Neural cell (in vitro differentiated cells): Measurements from ENCODE around the gene C11orf54. TPM values are rescaled to one million over a fixed set of nuclear protein-coding genes. Genes with fewer than 3 reads are reported as not detected.

Experiments
- H2AFZ ChIP-seq: fragments of 200-600, 300-800 bp; sonication (generic), shearing (Covaris generic); 2 replicates; pipeline ENCODE4 v1.6.0; 2014; ENCODE audit warnings: low read depth, mild to moderate bottlenecking, antibody characterized with exemption, low read length, moderate library complexity
- H3F3A ChIP-seq: fragments of 200-600 bp; shearing (Covaris generic); 2 replicates; pipeline ENCODE4 v1.6.1; 2016; ENCODE audit warnings: mild to moderate bottlenecking, moderate library complexity, mixed read lengths, antibody characterized with exemption, low read length; ENCODE audit not compliant: insufficient read depth, poor library complexity, severe bottlenecking
- H3K27ac ChIP-seq: fragments of 200-600, 300-800 bp; sonication (generic), shearing (Covaris generic); 2 replicates; pipeline ENCODE4 v1.5.1; 2014; ENCODE audit warnings: mild to moderate bottlenecking, low read length, moderate library complexity
- H3K27me3 ChIP-seq: fragments of 300-800, 200-600 bp; sonication (generic), shearing (Covaris generic); 2 replicates; pipeline ENCODE4 v1.6.0; 2014; ENCODE audit warnings: mild to moderate bottlenecking, low read depth, low read length, moderate library complexity; ENCODE audit not compliant: insufficient read depth
- H3K36me3 ChIP-seq: fragments of 300-800, 200-600 bp; sonication (generic), shearing (Covaris generic); 2 replicates; pipeline ENCODE4 v1.5.1; 2014; ENCODE audit warnings: mild to moderate bottlenecking, antibody characterized with exemption, low read length, moderate library complexity; ENCODE audit not compliant: insufficient read depth
- H3K4me2 ChIP-seq: fragments of 300-800, 200-600 bp; sonication (generic), shearing (Covaris generic); 2 replicates; pipeline ENCODE4 v1.6.0; 2014; ENCODE audit warnings: mild to moderate bottlenecking, low read length
- H3K4me3 ChIP-seq: fragments of 300-800, 200-600 bp; sonication (generic), shearing (Covaris generic); 2 replicates; pipeline ENCODE4 v1.5.1; 2014; ENCODE audit warnings: mild to moderate bottlenecking, low read length, moderate library complexity
- H3K79me2 ChIP-seq: fragments of 200-600 bp; shearing (Covaris generic); replicated peaks from 2 replicates; pipeline ENCODE4 v1.6.0; 2014; ENCODE audit warnings: mild to moderate bottlenecking, low read length, moderate library complexity; ENCODE audit not compliant: insufficient read depth
- H3K9ac ChIP-seq: fragments of 300-800, 200-600 bp; sonication (generic), shearing (Covaris generic); 2 replicates; pipeline ENCODE4 v1.6.1; 2016; ENCODE audit warnings: mild to moderate bottlenecking, low read length, mixed read lengths
- H3K9me2 ChIP-seq: fragments of 200-600 bp; shearing (Covaris generic); 2 replicates; pipeline ENCODE4 v1.6.1; 2016; ENCODE audit warnings: mild to moderate bottlenecking, low read length, mixed read lengths; ENCODE audit not compliant: insufficient read depth
- H3K9me3 ChIP-seq: fragments of 200-600, 300-800 bp; sonication (generic), shearing (Covaris generic); 2 replicates; pipeline ENCODE4 v1.6.1; 2016; ENCODE audit warnings: mild to moderate bottlenecking, mixed run types, low read length, moderate library complexity, mixed read lengths
- H4K20me1 ChIP-seq: fragments of 200-600 bp; shearing (Covaris generic); 2 replicates; pipeline ENCODE4 v1.6.1; 2016; ENCODE audit warnings: mild to moderate bottlenecking, mixed run types; ENCODE audit not compliant: insufficient read depth
- EZH2 ChIP-seq: fragments of 200-600, 300-800 bp; shearing (Covaris generic), sonication (generic); IDR thresholded peaks from 2 replicates; pipeline ENCODE4 v1.6.1; 2014; ENCODE audit warnings: antibody characterized with exemption, low read length, borderline replicate concordance, mild to moderate bottlenecking; ENCODE audit not compliant: insufficient read depth, poor library complexity, severe bottlenecking
- MXI1 ChIP-seq: fragments of 450-650 bp; conservative IDR thresholded peaks from 2 replicates; pipeline ENCODE4 v1.6.1; 2014; ENCODE audit warnings: antibody characterized with exemption, mild to moderate bottlenecking; ENCODE audit not compliant: poor library complexity, severe bottlenecking
- POLR2AphosphoS5 ChIP-seq: IDR thresholded peaks from 2 replicates; pipeline ENCODE4 v1.6.1; 2012
- RAD21 ChIP-seq: fragments of 450-650 bp; conservative IDR thresholded peaks from 2 replicates; pipeline ENCODE4 v1.6.1; 2014; ENCODE audit warnings: antibody characterized with exemption, mild to moderate bottlenecking, moderate library complexity
- REST ChIP-seq: IDR thresholded peaks from 2 replicates; pipeline ENCODE4 v1.6.1; 2012; ENCODE audit warnings: borderline replicate concordance
- SMC3 ChIP-seq: fragments of 450-650 bp; conservative IDR thresholded peaks from 2 replicates; pipeline ENCODE4 v1.6.1; 2014; ENCODE audit warnings: antibody characterized with exemption, mild to moderate bottlenecking, moderate library complexity; ENCODE audit not compliant: poor library complexity
- TAF1 ChIP-seq: IDR thresholded peaks from 2 replicates; pipeline ENCODE4 v1.6.1; 2012; ENCODE audit warnings: low read depth
- polyA plus RNA-seq: library from polyadenylated mRNA; depleted of rRNA; stranded (reverse); fragments of >200 nt; gene quantifications from 2 replicates; pipeline ENCODE4 v1.2.3, GENCODE V29; 2014
- TF ChIP-seq, protein P1 (sequence below): fragments of 450-650 bp; IDR thresholded peaks from 2 replicates; pipeline ENCODE4 v1.5.1; 2014; ENCODE audit warnings: antibody characterized with exemption, mild to moderate bottlenecking, moderate library complexity; ENCODE audit not compliant: poor library complexity, severe bottlenecking

C11orf54 gene
- polyA plus RNA-seq, 1 donor from 2014 or later, result 35.0 TPM

GRCh38 chr11:93710239-93710638 lies 31.2 kb upstream of the C11orf54 start:
- peaks cover 6% of the 10 kb centered on the region for H3K9me3 ChIP-seq
- no peaks in the 10 kb centered on the region for H4K20me1 ChIP-seq
- no peak overlapping the region for H3K4me2 ChIP-seq
- no peaks in the 10 kb centered on the region for H3K27me3 ChIP-seq
- H3F3A ChIP-seq, result no peaks in the 10 kb centered on the region
- no peak for TF ChIP-seq EZH2
- no peak for TF ChIP-seq TAF1
- TF ChIP-seq, protein P1, sequence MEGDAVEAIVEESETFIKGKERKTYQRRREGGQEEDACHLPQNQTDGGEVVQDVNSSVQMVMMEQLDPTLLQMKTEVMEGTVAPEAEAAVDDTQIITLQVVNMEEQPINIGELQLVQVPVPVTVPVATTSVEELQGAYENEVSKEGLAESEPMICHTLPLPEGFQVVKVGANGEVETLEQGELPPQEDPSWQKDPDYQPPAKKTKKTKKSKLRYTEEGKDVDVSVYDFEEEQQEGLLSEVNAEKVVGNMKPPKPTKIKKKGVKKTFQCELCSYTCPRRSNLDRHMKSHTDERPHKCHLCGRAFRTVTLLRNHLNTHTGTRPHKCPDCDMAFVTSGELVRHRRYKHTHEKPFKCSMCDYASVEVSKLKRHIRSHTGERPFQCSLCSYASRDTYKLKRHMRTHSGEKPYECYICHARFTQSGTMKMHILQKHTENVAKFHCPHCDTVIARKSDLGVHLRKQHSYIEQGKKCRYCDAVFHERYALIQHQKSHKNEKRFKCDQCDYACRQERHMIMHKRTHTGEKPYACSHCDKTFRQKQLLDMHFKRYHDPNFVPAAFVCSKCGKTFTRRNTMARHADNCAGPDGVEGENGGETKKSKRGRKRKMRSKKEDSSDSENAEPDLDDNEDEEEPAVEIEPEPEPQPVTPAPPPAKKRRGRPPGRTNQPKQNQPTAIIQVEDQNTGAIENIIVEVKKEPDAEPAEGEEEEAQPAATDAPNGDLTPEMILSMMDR, result no peak
- H3K79me2 ChIP-seq, result no peaks in the 10 kb centered on the region
- no peaks in the 10 kb centered on the region for H3K9me2 ChIP-seq
- no peak overlapping the region for H3K9ac ChIP-seq
- H3K27ac ChIP-seq, result no peak overlapping the region
- no peak overlapping the region for H3K4me3 ChIP-seq
- no peak overlapping the region for H2AFZ ChIP-seq
- peaks cover 7% of the 10 kb centered on the region for H3K36me3 ChIP-seq

- no peaks in the 10 kb centered on the region for H3F3A ChIP-seq
- no peaks in the 10 kb centered on the region for H4K20me1 ChIP-seq
- H3K36me3 ChIP-seq, result peaks cover 7% of the 10 kb centered on the region
- H3K4me2 ChIP-seq, result no peak overlapping the region
- TF ChIP-seq SMC3 (no peak), POLR2AphosphoS5 (no peak), REST (no peak), EZH2 (no peak), RAD21 (no peak), MXI1 (no peak), TAF1 (no peak)
- TF ChIP-seq, protein P1, result no peak
- H3K9me2 ChIP-seq, result no peaks in the 10 kb centered on the region
- no peaks in the 10 kb centered on the region for H3K79me2 ChIP-seq
- H3K27ac ChIP-seq, result no peak overlapping the region
- H3K27me3 ChIP-seq, result no peaks in the 10 kb centered on the region
- no peak overlapping the region for H2AFZ ChIP-seq
- H3K9ac ChIP-seq, result no peak overlapping the region
- H3K9me3 ChIP-seq, result peaks cover 6% of the 10 kb centered on the region
- H3K4me3 ChIP-seq, result no peak overlapping the region
These were observed 28.8 kb upstream of the C11orf54 start for GRCh38 chr11:93712678-93713077.
